Right lobe of liver (tissue), 4 donors: ENCODE data around the gene TMEM60.

Experiments
- POLR2A ChIP-seq: fragments of 450-650 bp; IDR thresholded peaks from one replicate; pipeline ENCODE4 v1.6.1; 2017; ENCODE audit warnings: antibody characterized with exemption, mild to moderate bottlenecking
- TF ChIP-seq, protein P1 (sequence below), 4 donors: fragments of 200-600 bp in 3 of 4; fragments of 450-650 bp in 1 of 4; IDR thresholded peaks; one replicate each; pipeline versions ENCODE4 v1.5.1 to v1.8.0; 2016 to 2022; ENCODE audit warnings: antibody characterized with exemption in 4 of 4, mild to moderate bottlenecking in 2 of 4
- donor health status: DM: no; HTN: no; CAD: no.
- donor health status: DM: no; HTN: no; CAD: no.
- donor health status: DM: no; HTN: yes; CAD: no.

DNA sequence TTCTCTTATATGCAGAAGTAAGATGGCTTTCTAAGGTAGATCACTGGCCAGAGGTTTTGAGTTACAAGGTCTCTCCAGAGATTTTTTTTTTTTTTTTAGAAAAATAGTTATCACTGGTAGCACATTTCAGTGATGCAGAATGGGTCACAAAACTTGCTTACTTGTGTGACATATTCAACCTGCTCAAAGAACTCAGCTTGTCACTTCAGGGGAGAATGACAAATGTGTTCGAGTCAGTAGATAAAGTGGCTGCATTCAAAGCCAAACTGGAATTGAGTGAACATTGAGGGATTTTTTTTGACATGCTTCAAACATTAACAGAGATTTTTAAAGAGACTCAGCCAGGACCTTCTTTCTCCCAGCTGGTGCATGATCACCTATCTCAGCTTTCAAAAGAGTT is 33.7 kb upstream of the TMEM60 start:
- TF ChIP-seq, protein P1, sequence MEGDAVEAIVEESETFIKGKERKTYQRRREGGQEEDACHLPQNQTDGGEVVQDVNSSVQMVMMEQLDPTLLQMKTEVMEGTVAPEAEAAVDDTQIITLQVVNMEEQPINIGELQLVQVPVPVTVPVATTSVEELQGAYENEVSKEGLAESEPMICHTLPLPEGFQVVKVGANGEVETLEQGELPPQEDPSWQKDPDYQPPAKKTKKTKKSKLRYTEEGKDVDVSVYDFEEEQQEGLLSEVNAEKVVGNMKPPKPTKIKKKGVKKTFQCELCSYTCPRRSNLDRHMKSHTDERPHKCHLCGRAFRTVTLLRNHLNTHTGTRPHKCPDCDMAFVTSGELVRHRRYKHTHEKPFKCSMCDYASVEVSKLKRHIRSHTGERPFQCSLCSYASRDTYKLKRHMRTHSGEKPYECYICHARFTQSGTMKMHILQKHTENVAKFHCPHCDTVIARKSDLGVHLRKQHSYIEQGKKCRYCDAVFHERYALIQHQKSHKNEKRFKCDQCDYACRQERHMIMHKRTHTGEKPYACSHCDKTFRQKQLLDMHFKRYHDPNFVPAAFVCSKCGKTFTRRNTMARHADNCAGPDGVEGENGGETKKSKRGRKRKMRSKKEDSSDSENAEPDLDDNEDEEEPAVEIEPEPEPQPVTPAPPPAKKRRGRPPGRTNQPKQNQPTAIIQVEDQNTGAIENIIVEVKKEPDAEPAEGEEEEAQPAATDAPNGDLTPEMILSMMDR (IDR thresholded peaks at IDR 0.05), result no peak
- TF ChIP-seq POLR2A, result no peak
